ENCODE results near the gene CNTLN. TPM values are rescaled to one million over a fixed set of nuclear protein-coding genes. Genes with fewer than 3 reads are reported as not detected.

The CNTLN gene
- total and polyA plus RNA-seq, 9 donors = 8.4 to 24.8 (median 16.2) TPM

DNA sequence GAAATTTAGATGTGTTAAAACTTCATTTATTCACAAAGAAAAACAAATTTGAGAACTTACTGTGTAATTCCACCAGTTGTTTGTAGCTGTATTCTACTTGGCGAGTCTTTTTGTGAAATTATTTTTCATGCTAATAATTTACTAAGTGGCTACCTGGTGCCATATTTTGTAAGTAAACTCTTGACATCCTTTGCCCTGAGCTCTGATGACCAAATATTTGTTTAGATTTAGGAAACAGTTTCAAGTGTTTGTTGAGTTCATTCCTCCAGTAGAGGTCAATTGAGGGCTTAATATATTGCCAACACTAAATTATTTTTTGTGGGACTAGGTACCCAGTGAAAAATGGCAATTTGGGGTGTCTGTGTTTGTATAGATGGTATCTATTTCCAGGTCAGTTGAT lies 3.7 kb downstream of the CNTLN start:
- DNase-seq = no peak
- Histone ChIP-seq H3K4me1 (ENCODE audit: insufficient read depth) (peaks cover 10% of the 10 kb centered on the region), H3K9me3 (no peaks in the 10 kb centered on the region), H3K4me3 (no peak overlapping the region), H3K27me3 (no peaks in the 10 kb centered on the region), H3K27ac (no peak overlapping the region), H3K36me3 (no peaks in the 10 kb centered on the region)
- intact Hi-C loops (cut with DNase I) = no loop called here
- TF ChIP-seq, protein P1, sequence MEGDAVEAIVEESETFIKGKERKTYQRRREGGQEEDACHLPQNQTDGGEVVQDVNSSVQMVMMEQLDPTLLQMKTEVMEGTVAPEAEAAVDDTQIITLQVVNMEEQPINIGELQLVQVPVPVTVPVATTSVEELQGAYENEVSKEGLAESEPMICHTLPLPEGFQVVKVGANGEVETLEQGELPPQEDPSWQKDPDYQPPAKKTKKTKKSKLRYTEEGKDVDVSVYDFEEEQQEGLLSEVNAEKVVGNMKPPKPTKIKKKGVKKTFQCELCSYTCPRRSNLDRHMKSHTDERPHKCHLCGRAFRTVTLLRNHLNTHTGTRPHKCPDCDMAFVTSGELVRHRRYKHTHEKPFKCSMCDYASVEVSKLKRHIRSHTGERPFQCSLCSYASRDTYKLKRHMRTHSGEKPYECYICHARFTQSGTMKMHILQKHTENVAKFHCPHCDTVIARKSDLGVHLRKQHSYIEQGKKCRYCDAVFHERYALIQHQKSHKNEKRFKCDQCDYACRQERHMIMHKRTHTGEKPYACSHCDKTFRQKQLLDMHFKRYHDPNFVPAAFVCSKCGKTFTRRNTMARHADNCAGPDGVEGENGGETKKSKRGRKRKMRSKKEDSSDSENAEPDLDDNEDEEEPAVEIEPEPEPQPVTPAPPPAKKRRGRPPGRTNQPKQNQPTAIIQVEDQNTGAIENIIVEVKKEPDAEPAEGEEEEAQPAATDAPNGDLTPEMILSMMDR (IDR thresholded peaks at IDR 0.05) = no peak
- no peak for TF ChIP-seq EP300 (IDR thresholded peaks at IDR 0.05)
- no peak for TF ChIP-seq POLR2A (IDR thresholded peaks at IDR 0.05)
- WGBS, 3 donors = 98 to 100% (median 98%) methylated on average over 1 of the region's 1 CpG

DNA sequence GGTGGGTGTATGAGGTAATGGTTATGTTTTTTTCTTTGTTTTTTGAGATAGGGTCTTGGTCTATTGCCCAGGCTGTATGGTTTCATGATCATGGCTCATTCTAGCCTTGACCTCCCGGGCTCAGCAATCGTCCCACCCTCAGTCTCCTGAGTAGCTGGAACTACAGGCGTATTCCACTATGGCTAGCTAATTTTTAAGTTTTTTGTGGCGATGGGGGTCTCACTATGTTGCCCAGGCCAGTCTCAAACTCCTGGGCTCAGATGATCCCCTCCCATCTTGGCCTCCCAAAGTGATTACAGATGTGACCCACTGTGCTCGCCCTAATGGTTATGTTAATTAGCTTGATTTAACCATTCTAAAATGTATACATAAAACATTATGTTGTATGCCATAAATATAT lies 5.6 kb downstream of the CNTLN start:
- no peak for TF ChIP-seq EP300 (IDR thresholded peaks at IDR 0.05)
- TF ChIP-seq, protein P1 (IDR thresholded peaks at IDR 0.05) = no peak
- TF ChIP-seq POLR2A (IDR thresholded peaks at IDR 0.05) = no peak
- H3K27ac ChIP-seq = no peak overlapping the region
- WGBS, 3 donors = 82 to 83% (median 83%) methylated on average over 5 of the region's 5 CpGs
- intact Hi-C loops (cut with DNase I) = no loop called here
- H3K36me3 ChIP-seq = no peaks in the 10 kb centered on the region
- H3K27me3 ChIP-seq = no peaks in the 10 kb centered on the region
- H3K9me3 ChIP-seq = no peaks in the 10 kb centered on the region
- no peak for DNase-seq
- no peak overlapping the region for H3K4me3 ChIP-seq
- H3K4me1 ChIP-seq (ENCODE audit: insufficient read depth) = peaks cover 7% of the 10 kb centered on the region

DNA sequence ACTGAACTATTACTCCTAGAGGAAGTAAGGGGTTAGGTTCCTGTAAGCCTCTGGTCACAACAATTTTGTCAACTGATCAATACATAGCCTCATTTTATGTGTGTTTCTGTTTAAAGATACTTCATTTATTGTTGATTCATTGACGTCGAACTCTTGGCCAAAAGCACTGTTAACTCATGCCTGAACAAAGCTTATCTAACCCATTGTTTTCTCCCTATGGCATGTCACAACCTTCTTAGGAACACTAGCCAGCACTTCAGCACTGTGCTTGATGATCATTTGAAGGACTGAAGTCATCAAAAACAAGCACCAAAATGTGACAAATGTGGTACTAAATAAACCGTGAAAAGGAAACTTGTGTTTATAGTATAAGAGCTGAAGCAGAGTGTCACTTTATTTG lies 13.5 kb downstream of the CNTLN start:
- intact Hi-C loops (cut with DNase I) = no loop called here
- no peaks in the 10 kb centered on the region for H3K9me3 ChIP-seq
- no peak for DNase-seq
- H3K27ac ChIP-seq = no peak overlapping the region
- H3K4me1 ChIP-seq (ENCODE audit: insufficient read depth) = no peaks in the 10 kb centered on the region
- H3K4me3 ChIP-seq = no peak overlapping the region
- WGBS, 3 donors = 80 to 87% (median 85%) methylated on average over 3 of the region's 3 CpGs
- no peak for TF ChIP-seq EP300 (IDR thresholded peaks at IDR 0.05)
- TF ChIP-seq, protein P1 (IDR thresholded peaks at IDR 0.05) = no peak
- no peaks in the 10 kb centered on the region for H3K36me3 ChIP-seq
- no peaks in the 10 kb centered on the region for H3K27me3 ChIP-seq

DNA sequence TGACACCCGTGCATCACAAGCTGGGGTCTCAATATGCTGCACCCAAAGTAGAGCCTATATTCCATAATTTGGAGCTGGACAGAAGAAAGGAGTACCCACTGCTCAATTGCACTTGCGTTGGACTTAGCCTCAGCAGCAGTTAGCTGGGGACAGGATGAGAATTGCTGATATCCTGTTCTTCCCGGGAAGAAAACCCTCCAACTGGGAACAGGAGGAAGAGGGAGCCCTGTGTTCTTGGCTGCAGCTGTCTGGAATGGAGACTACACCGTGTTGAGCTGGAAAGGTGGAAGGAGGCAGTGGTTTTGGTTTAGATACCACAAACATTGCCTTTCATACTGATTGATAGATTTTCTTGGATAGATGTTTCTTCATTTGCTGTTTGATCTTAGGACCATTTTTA lies 24.6 kb downstream of the CNTLN start:
- WGBS, 3 donors = 84 to 89% (median 88%) methylated on average over 4 of the region's 4 CpGs
- no peak for TF ChIP-seq EP300 (IDR thresholded peaks at IDR 0.05)
- TF ChIP-seq, protein P1 (IDR thresholded peaks at IDR 0.05) = no peak
- no peak for TF ChIP-seq POLR2A (IDR thresholded peaks at IDR 0.05)
- no peaks in the 10 kb centered on the region for H3K4me1 ChIP-seq (ENCODE audit: insufficient read depth)
- no peak overlapping the region for H3K4me3 ChIP-seq
- DNase-seq = no peak
- H3K36me3 ChIP-seq = no peaks in the 10 kb centered on the region
- H3K27me3 ChIP-seq = no peaks in the 10 kb centered on the region
- H3K9me3 ChIP-seq = no peaks in the 10 kb centered on the region
- intact Hi-C loops (cut with DNase I) = no loop called here
- no peak overlapping the region for H3K27ac ChIP-seq

DNA sequence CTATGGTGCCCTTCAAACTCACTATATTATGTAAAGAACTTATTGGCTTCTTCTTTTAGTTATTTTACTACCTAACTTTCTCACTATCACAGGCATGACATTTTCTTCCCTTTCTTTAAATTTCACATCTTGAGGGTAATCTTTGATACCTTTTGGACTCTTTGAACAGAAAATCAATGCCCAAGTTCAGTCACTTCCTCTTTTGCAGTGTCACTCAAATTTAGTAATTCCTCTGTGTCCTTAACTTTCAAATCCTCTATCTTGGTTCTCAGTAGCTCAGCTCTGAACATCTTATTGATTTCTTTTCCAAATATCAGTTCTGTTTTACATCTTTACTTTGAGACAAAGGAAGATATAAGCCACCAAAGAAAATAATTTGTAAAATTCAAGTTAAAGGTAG lies 25.5 kb downstream of the CNTLN start:
- Histone ChIP-seq H3K4me1 (ENCODE audit: insufficient read depth) (no peaks in the 10 kb centered on the region), H3K27ac (no peak overlapping the region), H3K4me3 (no peak overlapping the region), H3K9me3 (no peaks in the 10 kb centered on the region), H3K27me3 (no peaks in the 10 kb centered on the region), H3K36me3 (no peaks in the 10 kb centered on the region)
- TF ChIP-seq, protein P1 (IDR thresholded peaks at IDR 0.05) = no peak
- TF ChIP-seq POLR2A (IDR thresholded peaks at IDR 0.05) (no peak), EP300 (IDR thresholded peaks at IDR 0.05) (no peak)
- intact Hi-C loops (cut with DNase I) = no loop called here
- no peak for DNase-seq
